ENCODE measurements around the gene HYAL3.
A peak's percentile ranks its signal among the peaks of the same experiment; 100 is the strongest.
"Not testable (repeated sequence)": the region's sequence is repeated elsewhere in the genome, so short reads cannot be mapped to it uniquely, and the experiment has no call there.

HYAL3 gene

DNA sequence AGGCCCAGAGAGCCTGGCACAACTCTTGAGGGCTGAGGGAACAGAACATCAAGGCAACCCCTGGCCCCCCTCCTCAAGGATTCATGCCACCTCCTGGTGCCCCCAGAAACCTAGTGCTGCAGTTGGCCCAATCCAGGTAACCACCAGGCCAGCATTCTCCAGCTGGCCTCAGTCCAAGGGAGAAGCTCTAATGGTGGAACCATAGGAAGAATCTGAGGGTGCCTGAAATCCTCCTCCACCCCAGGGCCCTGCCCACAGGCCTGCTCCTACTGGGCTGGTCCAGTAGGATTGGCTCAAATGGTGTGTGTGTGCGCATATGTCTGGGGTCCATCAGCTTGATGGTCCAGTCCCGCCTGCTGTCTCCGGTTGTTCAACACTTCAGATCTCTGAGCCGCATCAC lies 15.6 kb upstream of the HYAL3 start:
- no peak for DNase-seq (ENCODE audit: low spot score)

DNA sequence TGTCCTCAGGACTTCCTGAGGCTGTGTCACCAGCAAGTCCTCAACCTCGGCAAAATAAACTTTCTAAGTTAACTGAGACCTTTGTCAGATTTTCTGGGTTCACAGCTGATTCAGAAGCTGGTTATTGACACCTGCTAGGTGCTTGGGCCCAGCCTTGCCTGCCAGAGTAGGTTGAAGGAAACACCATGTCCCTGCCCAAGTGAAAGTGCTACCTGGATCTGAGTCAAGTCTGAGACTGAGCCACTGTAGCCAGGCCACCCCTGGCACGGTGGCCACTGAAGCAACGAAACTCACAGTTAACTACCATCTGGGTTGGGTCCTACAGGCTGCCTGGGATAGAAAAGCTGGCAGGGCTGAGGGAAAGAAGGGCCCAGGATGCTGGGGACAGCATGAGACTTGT lies 15.1 kb upstream of the HYAL3 start:
- no peak for DNase-seq (ENCODE audit: low spot score)

- not testable (repeated sequence) for DNase-seq (ENCODE audit: low spot score)
Observed at GRCh38 chr3:50312041-50312440, 12.8 kb upstream of the HYAL3 start.

GRCh38 chr3:50304601-50305000 lies 5.4 kb upstream of the HYAL3 start:
- DNase-seq (ENCODE audit: low spot score) = peak; percentile 54

DNA sequence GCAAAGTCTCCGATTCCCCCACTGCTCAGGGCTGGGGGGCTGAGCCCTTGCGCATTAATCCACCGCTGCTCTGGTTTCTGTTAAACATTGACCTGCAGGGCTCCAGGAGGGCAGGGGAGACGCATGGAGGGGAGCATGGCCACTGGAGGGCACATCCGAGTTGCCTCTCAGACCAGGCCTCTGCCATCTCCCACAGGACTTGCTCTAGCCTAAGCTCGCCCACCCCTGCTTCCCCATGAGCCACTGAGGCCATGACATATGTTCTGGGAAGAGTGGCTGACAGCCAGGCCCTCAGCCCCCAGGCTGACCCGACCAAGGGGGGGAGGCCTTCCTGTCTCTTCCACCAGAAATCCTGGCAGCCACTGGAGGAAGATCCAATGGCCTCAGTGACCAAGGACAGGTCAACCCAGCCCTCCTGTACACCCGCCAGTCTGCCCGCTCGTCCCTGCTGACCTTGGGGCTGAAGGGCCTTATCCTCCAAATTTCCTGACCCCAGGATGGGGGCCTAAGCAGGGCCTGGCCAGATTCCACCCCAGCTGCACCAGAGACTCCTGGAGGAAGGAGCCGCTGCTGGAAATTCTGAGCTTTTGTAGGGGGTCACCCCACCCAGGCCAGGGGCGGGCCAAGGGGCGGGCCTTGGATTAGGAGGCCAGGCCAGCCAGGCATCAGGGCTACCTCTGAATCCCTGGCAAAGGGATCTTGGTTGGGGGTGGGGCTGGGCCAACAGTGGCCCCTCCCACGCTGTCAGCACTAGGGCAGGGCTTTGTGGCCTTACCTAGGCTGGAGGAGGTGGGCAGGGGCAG lies 4.0 kb upstream of the HYAL3 start, which contains the start of gene HYAL1:
Gene HYAL1, minus strand, starts transcription at position 562 of the 803 bp plus-strand sequence. CDS start 618 bp downstream, outside the sequence.
- DNase-seq (ENCODE audit: low spot score) = no peak

- DNase-seq (ENCODE audit: low spot score) = no peak
Observed at GRCh38 chr3:50302095-50303012, 3.1 kb upstream of the HYAL3 start.

GRCh38 chr3:50300681-50301254 lies 1.6 kb upstream of the HYAL3 start:
- DNase-seq (ENCODE audit: low spot score) = no peak

DNA sequence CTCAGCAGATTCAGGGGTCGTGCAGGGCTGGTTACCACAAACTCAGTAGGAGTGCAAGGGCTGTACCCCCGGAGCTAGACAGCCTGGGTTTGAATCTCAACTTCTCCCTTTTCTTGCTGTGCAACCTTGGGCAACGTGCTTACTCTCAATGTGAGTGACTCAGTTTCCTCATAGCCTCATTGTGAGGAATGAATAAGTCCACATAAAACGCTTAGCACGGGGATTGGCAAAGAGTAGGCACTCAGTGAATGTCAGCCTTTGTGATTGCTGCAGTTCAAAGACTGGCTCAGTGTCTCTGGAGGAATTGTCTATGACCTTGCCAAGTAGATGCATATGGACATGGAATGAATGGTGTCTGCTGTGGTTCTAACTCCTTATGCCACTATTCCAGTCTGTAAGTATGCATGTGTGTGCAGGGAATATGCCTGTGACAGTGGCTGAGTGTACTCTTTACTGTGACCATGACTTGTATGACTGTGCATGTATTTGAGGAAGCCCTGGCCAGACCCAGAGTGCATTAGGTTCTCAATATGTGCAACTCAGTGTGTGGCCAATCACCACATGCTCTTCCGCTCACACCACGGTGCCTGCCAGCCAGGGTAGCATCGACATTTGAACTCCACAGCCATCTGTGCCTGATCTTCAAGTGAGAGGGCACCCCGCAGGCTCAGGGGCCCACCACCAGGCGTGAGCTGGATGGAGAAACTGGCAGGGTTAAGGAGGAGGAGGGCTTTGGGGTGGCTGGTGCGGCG lies 900 bp upstream of the HYAL3 start:
- peak; percentile 80 for DNase-seq (ENCODE audit: low spot score)

- DNase-seq (ENCODE audit: low spot score) = no peak
Observed at GRCh38 chr3:50299638-50299928, 378 bp upstream of the HYAL3 start.

DNA sequence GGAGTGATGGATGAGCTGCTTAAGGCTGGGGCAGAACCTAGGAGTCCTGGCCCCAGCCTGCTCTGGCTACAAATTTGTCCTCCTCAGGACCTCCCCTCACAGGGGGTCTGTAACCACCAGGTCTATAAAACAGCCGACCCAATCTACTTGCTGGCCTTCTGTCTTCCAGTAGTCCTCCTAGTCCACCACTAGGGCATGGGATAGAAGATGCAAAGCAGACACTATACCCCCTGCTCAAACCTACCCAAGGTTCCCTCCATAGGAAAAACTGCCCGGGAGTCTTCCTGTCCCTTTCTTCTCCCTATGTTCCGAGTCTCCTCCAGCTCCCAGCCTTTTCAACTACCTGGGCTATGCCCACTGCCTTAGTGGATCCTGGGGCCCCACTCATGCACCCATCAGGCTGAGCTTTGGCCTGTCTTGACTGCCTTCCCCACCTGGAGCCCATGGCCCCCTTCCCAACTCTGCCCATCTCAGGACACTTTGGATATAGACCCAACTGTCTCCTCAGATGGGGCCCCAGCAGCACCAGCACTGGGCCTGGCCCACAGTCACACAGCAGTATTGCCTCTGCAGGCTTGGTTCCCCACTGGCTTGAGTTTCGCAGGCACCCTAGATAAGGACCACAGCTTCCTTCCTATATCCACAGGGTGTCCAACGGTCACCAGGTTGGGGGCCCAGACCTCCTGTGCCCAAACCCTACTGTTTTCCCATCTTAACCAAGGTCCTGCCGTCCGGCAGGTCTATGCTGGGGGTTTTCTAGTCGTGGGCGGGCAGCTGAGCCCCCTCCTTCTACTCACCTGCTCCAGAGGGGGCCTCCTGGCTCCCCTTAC lies 1.1 kb downstream of the HYAL3 start:
- DNase-seq (ENCODE audit: low spot score) = no peak

DNA sequence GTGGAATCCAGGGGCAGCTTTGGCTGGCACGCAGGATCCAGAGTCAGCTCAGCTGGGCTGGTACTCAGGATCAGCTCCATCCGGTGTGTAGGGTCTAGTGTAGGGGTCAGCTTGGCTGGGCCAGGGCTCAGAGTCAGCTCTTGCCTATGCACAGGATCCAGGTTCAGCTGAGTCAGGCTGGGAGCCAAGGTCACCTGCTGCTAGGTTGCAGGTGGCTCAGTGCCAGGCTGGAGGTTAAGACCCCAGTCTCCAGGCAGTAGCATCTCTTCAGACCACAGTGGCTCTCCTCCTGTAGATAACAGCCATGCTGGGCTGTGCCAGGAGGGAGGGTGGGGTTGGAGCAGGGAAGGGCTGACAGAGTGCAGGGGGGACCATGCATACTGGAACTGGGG lies 1.8 kb downstream of the HYAL3 start:
- no peak for DNase-seq (ENCODE audit: low spot score)

GRCh38 chr3:50296721-50297383 lies 2.4 kb downstream of the HYAL3 start:
- DNase-seq (ENCODE audit: low spot score) = no peak

- no peak for DNase-seq (ENCODE audit: low spot score)
Observed at GRCh38 chr3:50295553-50296431, 3.4 kb downstream of the HYAL3 start.

- DNase-seq (ENCODE audit: low spot score) = no peak
Observed at GRCh38 chr3:50294492-50295403, 4.5 kb downstream of the HYAL3 start.

GRCh38 chr3:50294089-50294488 lies 5.1 kb downstream of the HYAL3 start:
- no peak for DNase-seq (ENCODE audit: low spot score)

DNA sequence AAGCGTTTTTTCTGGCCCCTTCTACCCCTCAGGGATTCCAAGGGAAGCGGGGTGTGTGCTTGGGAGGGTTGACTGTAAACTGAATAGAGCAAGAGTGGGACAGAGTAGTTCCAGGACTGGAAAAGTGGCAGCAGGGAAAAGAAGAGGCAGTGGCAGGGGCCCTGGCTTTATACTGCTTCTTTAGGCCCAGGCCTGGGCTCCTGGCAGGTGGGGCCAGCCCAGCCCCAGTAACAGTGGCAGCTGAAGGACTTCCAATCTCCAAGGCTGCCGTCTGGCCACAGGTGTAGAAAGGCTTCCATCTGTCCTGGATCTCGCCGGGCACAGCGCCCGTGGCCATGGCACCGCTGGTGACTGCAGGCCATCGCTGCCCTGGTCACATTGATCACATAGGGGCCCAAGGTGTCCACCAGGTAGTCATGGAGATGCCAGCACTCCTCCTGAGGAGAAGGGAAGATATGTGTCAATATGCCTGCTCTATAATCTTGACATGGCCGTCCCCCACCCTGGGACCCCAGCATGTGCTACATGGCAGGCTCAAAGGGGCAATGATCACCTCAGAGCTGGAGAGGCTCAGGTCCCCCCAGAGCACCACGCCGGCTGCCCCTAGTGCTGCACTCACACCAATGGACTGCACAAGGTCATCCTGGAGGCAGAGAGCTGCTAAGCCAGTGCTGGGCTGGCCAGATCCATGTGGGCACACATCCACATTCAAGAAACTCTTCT lies 6.0 kb downstream of the HYAL3 start:
- no peak for DNase-seq (ENCODE audit: low spot score)

- peak; percentile 98 for DNase-seq (ENCODE audit: low spot score)
Observed at GRCh38 chr3:50292159-50293078, 6.8 kb downstream of the HYAL3 start, which contains the start of gene IFRD2. Gene IFRD2 (minus strand): TSS chr3:50292429. CDS start chr3:50292274, 155 bp downstream.

All from RKO (cell line).